ENCODE measurements around the gene DAB1. TPM values are rescaled to one million over a fixed set of nuclear protein-coding genes. Genes with fewer than 3 reads are reported as not detected.

The DAB1 gene
- total and polyA plus RNA-seq, 12 donors: 0.04 to 2.1 (median 0.59) TPM; not detected in 2

- no peak for TF ChIP-seq POLR2A (IDR thresholded peaks at IDR 0.05)
- no peak for TF ChIP-seq CTCF (IDR thresholded peaks at IDR 0.05)
- Histone ChIP-seq H3K4me1 (replicated peaks in 1 of 2) (no peaks in the 10 kb centered on the region), H3K4me3 (no peak within 1 kb of the TSS), H3K36me3 (replicated peaks in 1 of 2) (no peaks in the 10 kb centered on the region), H3K27ac (no peak within 1 kb of the TSS), H3K9me3 (replicated peaks in 1 of 3) (no peaks in the 10 kb centered on the region), H3K27me3 (no peaks in the 10 kb centered on the region)
- intact Hi-C loops (cut with DNase I): no loop called here
- 77 to 84% (median 80%) methylated on average over 2 to 3 of the region's 3 CpGs for WGBS, 4 donors
- no peak for DNase-seq
Observed at GRCh38 chr1:56965916-56966697, 457.8 kb downstream of the DAB1 start, which contains the start of gene C8B. Gene C8B, minus strand, starts transcription at chr1:56966015. Its CDS starts 67 bp downstream, at chr1:56965948.

GRCh38 chr1:56965191-56965590, 458.7 kb downstream of the DAB1 start:
- no peak for DNase-seq
- no peak for TF ChIP-seq POLR2A (IDR thresholded peaks at IDR 0.05)
- TF ChIP-seq CTCF (IDR thresholded peaks at IDR 0.05): no peak
- intact Hi-C loops (cut with DNase I): no loop called here
- H3K36me3 ChIP-seq (replicated peaks in 1 of 2): no peaks in the 10 kb centered on the region
- WGBS, 4 donors: 63 to 86% (median 73%) methylated on average over 3 of the region's 3 CpGs
- no peak overlapping the region for H3K4me3 ChIP-seq
- no peaks in the 10 kb centered on the region for H3K27me3 ChIP-seq
- H3K27ac ChIP-seq: no peak overlapping the region
- H3K9me3 ChIP-seq (replicated peaks in 1 of 3): no peaks in the 10 kb centered on the region
- H3K4me1 ChIP-seq (replicated peaks in 1 of 2): no peaks in the 10 kb centered on the region

GRCh38 chr1:56964349-56965017, 459.4 kb downstream of the DAB1 start:
- Histone ChIP-seq H3K36me3 (replicated peaks in 1 of 2) (no peaks in the 10 kb centered on the region), H3K9me3 (replicated peaks in 1 of 3) (no peaks in the 10 kb centered on the region), H3K27me3 (no peaks in the 10 kb centered on the region), H3K4me1 (replicated peaks in 1 of 2) (no peaks in the 10 kb centered on the region), H3K4me3 (no peak overlapping the region), H3K27ac (no peak overlapping the region)
- intact Hi-C loops (cut with DNase I): no loop called here
- 82 to 87% (median 83%) methylated on average over 9 of the region's 9 CpGs for WGBS, 4 donors
- TF ChIP-seq CTCF (IDR thresholded peaks at IDR 0.05) (no peak), POLR2A (IDR thresholded peaks at IDR 0.05) (no peak)
- no peak for DNase-seq

- Histone ChIP-seq H3K27ac (no peak overlapping the region), H3K4me3 (no peak overlapping the region), H3K36me3 (replicated peaks in 1 of 2) (no peaks in the 10 kb centered on the region), H3K4me1 (replicated peaks in 1 of 2) (no peaks in the 10 kb centered on the region), H3K27me3 (no peaks in the 10 kb centered on the region), H3K9me3 (replicated peaks in 1 of 3) (no peaks in the 10 kb centered on the region)
- no peak for DNase-seq
- intact Hi-C loops (cut with DNase I): no loop called here
- TF ChIP-seq CTCF (IDR thresholded peaks at IDR 0.05): no peak
- TF ChIP-seq POLR2A (IDR thresholded peaks at IDR 0.05): no peak
- 73 to 86% (median 78%) methylated on average over 4 of the region's 4 CpGs for WGBS, 4 donors
Observed at GRCh38 chr1:56963667-56964066, 460.2 kb downstream of the DAB1 start.
